Measurements from ENCODE around the gene TLX3.

Gene TLX3

GRCh38 chr5:171308453-171309275 is at the start of gene TLX3:
Gene TLX3 (plus strand): TSS chr5:171309248. CDS start chr5:171309366, 118 bp downstream.
- TF ChIP-seq CTCF (IDR thresholded peaks at IDR 0.05; ENCODE audit: low read length, missing control alignments), result no peak
- H3K4me3 ChIP-seq (replicated peaks; ENCODE audit: low read depth, low read length), result no peak within 1 kb of the TSS
- DNase-seq (ENCODE audit: low read depth), result no peak

DNA sequence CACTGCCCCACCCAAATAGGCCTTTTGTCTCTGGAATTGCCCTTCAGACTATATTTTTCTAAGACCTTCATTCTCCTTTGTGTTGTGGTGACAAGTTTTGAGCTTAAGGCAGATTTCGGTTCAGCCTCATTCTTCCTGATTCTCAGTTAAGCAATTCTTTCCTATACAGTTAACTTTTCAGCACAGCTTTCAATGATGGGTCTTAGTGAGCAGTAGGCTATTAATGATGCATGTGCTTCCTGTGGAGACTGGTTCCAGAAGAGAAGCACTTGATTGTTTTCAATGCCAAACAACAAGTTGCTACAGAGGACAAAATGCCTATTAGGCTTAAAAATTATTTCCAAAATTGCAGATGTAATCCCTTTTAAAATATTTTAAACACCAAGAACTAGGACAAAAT is 47.7 kb upstream of the TLX3 start:
- H3K4me3 ChIP-seq (replicated peaks; ENCODE audit: low read depth, low read length), result no peak overlapping the region
- no peak for DNase-seq (ENCODE audit: low read depth)
- no peak for TF ChIP-seq CTCF (IDR thresholded peaks at IDR 0.05; ENCODE audit: low read length, missing control alignments)

- H3K4me3 ChIP-seq (replicated peaks; ENCODE audit: low read depth, low read length), result no peak overlapping the region
- DNase-seq (ENCODE audit: low read depth), result no peak
- TF ChIP-seq CTCF (IDR thresholded peaks at IDR 0.05; ENCODE audit: low read length, missing control alignments), result no peak
Measured at GRCh38 chr5:171261904-171262303, 47.1 kb upstream of the TLX3 start.

GRCh38 chr5:171263181-171263580 is 45.9 kb upstream of the TLX3 start:
- TF ChIP-seq CTCF (IDR thresholded peaks at IDR 0.05; ENCODE audit: low read length, missing control alignments), result no peak
- no peak for DNase-seq (ENCODE audit: low read depth)
- no peak overlapping the region for H3K4me3 ChIP-seq (replicated peaks; ENCODE audit: low read depth, low read length)

DNA sequence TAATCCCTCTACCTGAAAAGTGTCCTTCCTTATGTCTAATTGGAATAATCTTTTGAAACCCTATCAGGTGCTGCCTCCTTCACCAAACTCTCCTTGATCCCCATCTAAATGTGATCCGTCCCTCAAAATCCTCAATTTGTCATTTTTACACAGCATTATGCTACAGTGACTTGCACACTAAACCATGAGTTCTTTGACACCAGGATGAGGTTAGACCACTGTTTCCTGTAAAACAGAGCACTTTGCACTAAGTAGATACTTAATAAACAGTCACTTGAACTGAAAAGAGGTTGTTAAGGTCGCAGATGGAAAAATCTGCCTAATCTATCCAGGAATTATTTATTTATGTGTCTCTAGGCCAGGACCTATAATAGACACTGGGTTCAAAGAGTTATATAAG is 44.2 kb upstream of the TLX3 start:
- DNase-seq (ENCODE audit: low read depth), result no peak
- TF ChIP-seq CTCF (IDR thresholded peaks at IDR 0.05; ENCODE audit: low read length, missing control alignments), result no peak
- no peak overlapping the region for H3K4me3 ChIP-seq (replicated peaks; ENCODE audit: low read depth, low read length)

GRCh38 chr5:171268700-171269620 is 40.1 kb upstream of the TLX3 start:
- no peak for DNase-seq (ENCODE audit: low read depth)
- no peak for TF ChIP-seq CTCF (IDR thresholded peaks at IDR 0.05; ENCODE audit: low read length, missing control alignments)
- no peak overlapping the region for H3K4me3 ChIP-seq (replicated peaks; ENCODE audit: low read depth, low read length)

Measured in fibroblast of pulmonary artery (primary cell).